Natural killer cell (primary cell): Measurements from ENCODE around the gene INTS3. TPM values are rescaled to one million over a fixed set of nuclear protein-coding genes. Genes with fewer than 3 reads are reported as not detected.

ENCODE experiments used
- ATAC-seq, 3 donors: fragments of 150-1000 bp in 2 of 3; fragments of 200-7000 bp in 1 of 3; cut with Tn5 transposase; 1 replicate in 1 of 3; 2 replicates in 2 of 3; pipeline ENCODE4 v1.10.0; 2021; ENCODE audit warnings: mild to moderate bottlenecking in 2 of 3, moderate library complexity in 2 of 3
- DNase-seq, 2 donors: peaks; one replicate each; pipeline versions ENCODE4 v3.0.0 to v3.0.0-alpha.2; 2013 to 2021; ENCODE audit warnings: mixed read lengths in 1 of 2
- H3K27ac ChIP-seq: one replicate; pipeline ENCODE4 v1.5.1; 2013; ENCODE audit warnings: mild to moderate bottlenecking, low read length
- H3K27me3 ChIP-seq: one replicate; pipeline ENCODE4 v1.6.1; 2013; ENCODE audit warnings: low read length; ENCODE audit not compliant: control insufficient read depth, insufficient read depth
- H3K36me3 ChIP-seq: one replicate; pipeline ENCODE4 v1.6.1; 2013; ENCODE audit warnings: low read length; ENCODE audit not compliant: control insufficient read depth, insufficient read depth
- H3K4me1 ChIP-seq: one replicate; pipeline ENCODE4 v1.6.1; 2013; ENCODE audit warnings: low read length; ENCODE audit not compliant: control insufficient read depth, insufficient read depth
- H3K4me3 ChIP-seq: one replicate; pipeline ENCODE4 v1.5.1; 2013; ENCODE audit warnings: low read length
- H3K9me3 ChIP-seq: one replicate; pipeline ENCODE4 v1.6.1; 2013; ENCODE audit warnings: low read length; ENCODE audit not compliant: control insufficient read depth, insufficient read depth
- H3K27ac Mint-ChIP-seq, 2 donors: one replicate each; pipeline ENCODE4 v1.8.0; 2022; ENCODE audit warnings: mild to moderate bottlenecking in 2 of 2, mixed read lengths in 2 of 2, moderate library complexity in 1 of 2
- H3K27me3 Mint-ChIP-seq, 2 donors: one replicate each; pipeline ENCODE4 v1.8.0; 2022; ENCODE audit warnings: low read depth in 2 of 2, mixed read lengths in 2 of 2
- H3K36me3 Mint-ChIP-seq: one replicate; pipeline ENCODE4 v1.8.0; 2022; ENCODE audit warnings: mixed read lengths
- H3K4me1 Mint-ChIP-seq, 2 donors: one replicate each; pipeline ENCODE4 v1.8.0; 2022; ENCODE audit warnings: mixed read lengths in 2 of 2
- H3K4me3 Mint-ChIP-seq: one replicate; pipeline ENCODE4 v1.8.0; 2022; ENCODE audit warnings: mild to moderate bottlenecking, moderate library complexity, mixed read lengths
- H3K9me3 Mint-ChIP-seq, 2 donors: one replicate each; pipeline ENCODE4 v1.8.0; 2022; ENCODE audit warnings: mixed read lengths in 2 of 2
- WGBS: methylation state at CpG from one replicate; pipeline ENCODE4 v1.1.7; 2013; ENCODE audit warnings: missing lambda C conversion rate; ENCODE audit not compliant: insufficient coverage; 5-methylcytosine and 5-hydroxymethylcytosine counted together
- intact Hi-C: fragments of 100-400 bp; cut with micrococcal nuclease; formaldehyde crosslinking; loops from one replicate; pipeline ENCODE4 v1.14.2; 2022
- total RNA-seq, 4 donors: library from RNA; stranded (reverse); fragments of 120-200 nt in 1 of 4; gene quantifications; one replicate each; pipeline versions ENCODE4 v1.2.3 to v1.2.4, GENCODE V29; 2013 to 2022
- TF ChIP-seq, protein P1 (sequence below): fragments of 200-600 bp; IDR thresholded peaks from one replicate; pipeline ENCODE4 v1.8.0; 2022; ENCODE audit warnings: antibody characterized with exemption

INTS3 gene
- total RNA-seq, 3 donors from 2014 or later (not counting 1 experiment from before 2014, with no cell fraction given): 44.3 to 55.3 (median 44.5) TPM

DNA sequence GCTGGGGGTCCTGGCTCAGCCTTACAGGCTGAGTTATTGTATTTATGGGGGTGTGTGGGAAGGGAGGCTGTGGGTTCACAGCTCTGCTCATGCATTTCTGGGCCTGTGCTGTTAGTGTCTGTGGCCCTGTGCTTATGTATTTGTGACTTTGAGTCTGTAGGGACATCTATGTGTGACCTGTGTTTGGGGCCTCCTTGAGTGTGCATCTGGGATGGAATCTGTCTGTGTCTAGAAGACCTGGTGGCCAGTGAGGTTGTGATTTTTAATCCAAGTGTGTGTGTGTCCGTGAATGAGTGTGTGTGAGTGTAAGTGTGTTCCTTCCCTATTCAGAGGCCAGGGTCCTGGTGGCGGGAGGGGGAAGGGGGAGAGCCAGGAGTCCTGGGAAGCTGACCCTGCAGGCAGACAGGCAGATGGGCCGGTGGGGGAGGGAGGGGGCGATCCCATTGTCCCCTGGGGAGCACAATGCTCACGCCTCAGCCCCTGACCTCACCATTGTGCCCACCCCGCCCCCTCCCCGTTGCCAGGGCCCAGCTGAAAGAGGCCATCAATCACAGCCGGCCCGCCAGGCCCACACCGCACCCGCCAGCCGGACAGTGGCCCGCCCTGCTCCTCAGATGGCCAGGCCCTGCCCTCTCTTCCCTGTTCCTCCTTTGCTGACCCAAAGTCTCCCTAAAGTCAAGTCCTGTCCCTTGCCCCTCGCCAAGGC lies 66.9 kb downstream of the INTS3 start:
- Histone ChIP-seq H3K9me3 (no peaks in the 10 kb centered on the region), H3K4me3 (no peak overlapping the region), H3K27me3 (no peaks in the 10 kb centered on the region), H3K27ac (no peak overlapping the region), H3K36me3 (no peaks in the 10 kb centered on the region), H3K4me1 (peaks cover 65% of the 10 kb centered on the region)
- TF ChIP-seq, protein P1, sequence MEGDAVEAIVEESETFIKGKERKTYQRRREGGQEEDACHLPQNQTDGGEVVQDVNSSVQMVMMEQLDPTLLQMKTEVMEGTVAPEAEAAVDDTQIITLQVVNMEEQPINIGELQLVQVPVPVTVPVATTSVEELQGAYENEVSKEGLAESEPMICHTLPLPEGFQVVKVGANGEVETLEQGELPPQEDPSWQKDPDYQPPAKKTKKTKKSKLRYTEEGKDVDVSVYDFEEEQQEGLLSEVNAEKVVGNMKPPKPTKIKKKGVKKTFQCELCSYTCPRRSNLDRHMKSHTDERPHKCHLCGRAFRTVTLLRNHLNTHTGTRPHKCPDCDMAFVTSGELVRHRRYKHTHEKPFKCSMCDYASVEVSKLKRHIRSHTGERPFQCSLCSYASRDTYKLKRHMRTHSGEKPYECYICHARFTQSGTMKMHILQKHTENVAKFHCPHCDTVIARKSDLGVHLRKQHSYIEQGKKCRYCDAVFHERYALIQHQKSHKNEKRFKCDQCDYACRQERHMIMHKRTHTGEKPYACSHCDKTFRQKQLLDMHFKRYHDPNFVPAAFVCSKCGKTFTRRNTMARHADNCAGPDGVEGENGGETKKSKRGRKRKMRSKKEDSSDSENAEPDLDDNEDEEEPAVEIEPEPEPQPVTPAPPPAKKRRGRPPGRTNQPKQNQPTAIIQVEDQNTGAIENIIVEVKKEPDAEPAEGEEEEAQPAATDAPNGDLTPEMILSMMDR: no peak
- intact Hi-C loops: no loop called here
- H3K36me3 Mint-ChIP-seq: no peaks in the 10 kb centered on the region
- no peaks in the 10 kb centered on the region for H3K9me3 Mint-ChIP-seq
- H3K27ac Mint-ChIP-seq: peak overlapping the region in 1 of 2 donors; percentile 79
- H3K4me3 Mint-ChIP-seq: peak overlapping the region; percentile 49
- no peak for DNase-seq
- WGBS: 91% methylated on average over 14 of the region's 14 CpGs
- peaks cover 53 to 70% of the 10 kb centered on the region in 2 donors for H3K4me1 Mint-ChIP-seq
- no peaks in the 10 kb centered on the region for H3K27me3 Mint-ChIP-seq
- no peak for ATAC-seq

DNA sequence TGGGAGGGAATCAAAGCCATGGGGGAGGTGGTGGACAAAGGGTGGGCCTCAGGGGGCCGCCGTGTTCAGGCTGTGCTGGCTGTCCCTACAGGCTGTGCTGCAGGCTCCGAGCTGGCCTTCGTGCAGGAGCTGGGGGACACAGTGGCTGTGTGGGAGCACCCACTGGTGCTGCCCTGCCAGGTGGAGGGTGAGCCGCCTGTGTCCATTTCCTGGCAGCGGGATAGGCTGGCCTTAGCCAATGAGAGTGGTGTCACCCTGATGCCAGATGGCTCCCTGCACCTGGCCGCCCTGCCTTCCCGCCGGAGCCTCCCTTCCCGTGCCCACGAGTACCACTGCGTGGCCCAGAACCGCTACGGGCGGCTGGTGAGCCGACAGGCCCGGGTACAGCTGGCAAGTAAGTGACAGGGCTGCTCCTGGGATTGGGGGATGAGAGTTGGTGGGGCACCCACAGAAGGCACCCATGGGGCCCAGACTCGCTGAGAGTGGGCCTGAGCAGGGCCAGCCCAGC lies 67.5 kb downstream of the INTS3 start:
- Histone ChIP-seq H3K36me3 (no peaks in the 10 kb centered on the region), H3K9me3 (no peaks in the 10 kb centered on the region), H3K27ac (no peak overlapping the region), H3K4me3 (no peak overlapping the region), H3K4me1 (peaks cover 59% of the 10 kb centered on the region), H3K27me3 (no peaks in the 10 kb centered on the region)
- Mint-ChIP-seq H3K4me1 (peaks cover 46 to 64% of the 10 kb centered on the region in 2 donors), H3K36me3 (no peaks in the 10 kb centered on the region), H3K9me3 (no peaks in the 10 kb centered on the region), H3K4me3 (peak overlapping the region; percentile 62), H3K27me3 (no peaks in the 10 kb centered on the region), H3K27ac (peak overlapping the region in 1 of 2 donors; percentile 79)
- WGBS: 93% methylated on average over 18 of the region's 18 CpGs
- intact Hi-C loops: no loop called here
- ATAC-seq (no peak), DNase-seq (no peak)
- TF ChIP-seq, protein P1: no peak

DNA sequence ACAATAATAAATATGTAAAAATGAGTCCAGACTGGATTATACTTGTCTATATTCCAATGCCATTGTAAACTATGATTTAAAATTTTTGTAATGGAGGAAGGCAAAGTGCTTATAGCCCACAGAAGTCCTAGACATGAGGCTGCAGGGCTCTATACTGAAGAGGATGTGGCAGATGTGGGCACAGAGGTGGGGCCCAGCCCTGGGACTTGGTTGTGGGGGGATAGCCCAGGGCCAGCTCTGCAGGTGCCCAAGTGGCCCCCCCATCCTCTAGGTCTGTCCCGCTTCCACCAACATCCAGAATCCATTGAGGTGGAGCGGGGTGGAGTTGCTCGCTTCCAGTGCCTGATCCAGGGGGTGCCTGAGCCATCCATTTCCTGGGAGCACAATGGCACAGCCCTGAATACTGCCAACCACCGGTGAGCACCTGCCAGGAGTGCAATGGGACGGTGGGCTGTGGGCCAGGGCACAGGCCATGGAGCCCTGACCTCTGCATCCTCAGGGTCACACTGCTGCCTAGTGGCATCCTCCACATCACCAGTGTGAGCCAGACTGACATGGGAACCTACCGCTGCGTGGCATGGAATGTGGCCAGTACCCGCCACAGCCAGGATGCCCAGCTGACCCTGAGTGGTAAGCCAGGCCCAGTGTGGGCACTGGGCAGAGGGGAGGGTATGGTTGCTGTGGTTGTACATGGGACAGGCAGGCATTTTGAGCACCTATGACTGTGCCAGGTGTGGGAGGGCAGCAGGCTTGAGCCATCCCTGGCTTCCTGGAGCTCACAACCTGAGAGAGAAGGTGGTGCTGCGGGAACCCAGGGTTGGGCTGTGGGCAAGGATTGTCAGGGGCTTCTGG lies 68.3 kb downstream of the INTS3 start:
- Mint-ChIP-seq H3K27ac (peak overlapping the region in 1 of 2 donors; percentile 79), H3K4me3 (peak overlapping the region; percentile 56), H3K4me1 (peaks cover 39 to 57% of the 10 kb centered on the region in 2 donors), H3K27me3 (no peaks in the 10 kb centered on the region), H3K36me3 (no peaks in the 10 kb centered on the region), H3K9me3 (no peaks in the 10 kb centered on the region)
- WGBS: 72% methylated on average over 9 of the region's 9 CpGs
- H3K4me1 ChIP-seq: peaks cover 53% of the 10 kb centered on the region
- H3K27me3 ChIP-seq: no peaks in the 10 kb centered on the region
- no peak overlapping the region for H3K4me3 ChIP-seq
- H3K27ac ChIP-seq: no peak overlapping the region
- intact Hi-C loops: no loop called here
- H3K9me3 ChIP-seq: no peaks in the 10 kb centered on the region
- DNase-seq (peak in 1 of 2 donors; percentile 38), ATAC-seq (peak in 2 of 3 donors; percentile 24 to 57)
- H3K36me3 ChIP-seq: no peaks in the 10 kb centered on the region
- TF ChIP-seq, protein P1: no peak
